H1 (cell line): Measurements from ENCODE around the gene MCFD2.

Experiments
- HDAC6 ChIP-seq: IDR thresholded peaks from one replicate; pipeline ENCODE4 v1.7.1; 2012; ENCODE audit warnings: low read depth, mild to moderate bottlenecking, inconsistent platforms, low read length, moderate library complexity
- JUN ChIP-seq: IDR thresholded peaks from 2 replicates; pipeline ENCODE4 v1.6.1; 2011; ENCODE audit warnings: low read depth, mild to moderate bottlenecking, improper control_type of control experiment, low read length
- MAFK ChIP-seq: IDR thresholded peaks from 2 replicates; pipeline ENCODE4 v1.6.1; 2012; ENCODE audit warnings: low read depth, mild to moderate bottlenecking, improper control_type of control experiment, low read length
- MAX ChIP-seq: IDR thresholded peaks from 2 replicates; pipeline ENCODE4 v1.6.1; 2012; ENCODE audit warnings: inconsistent platforms
- POLR2A ChIP-seq, 2 experiments: IDR thresholded peaks; 1 replicate in 1 of 2; 2 replicates in 1 of 2; pipeline ENCODE4 v1.6.1; 2011; ENCODE audit warnings: low read depth in 2 of 2, low read length in 2 of 2, mild to moderate bottlenecking in 2 of 2; ENCODE audit errors: control extremely low read depth in 1 of 2
- SIN3A ChIP-seq, 2 experiments: IDR thresholded peaks in 1 of 2; conservative IDR thresholded peaks in 1 of 2; 2 replicates each; pipeline ENCODE4 v1.6.1; 2011 to 2012; ENCODE audit warnings: low read length in 2 of 2, improper control_type of control experiment in 1 of 2, low read depth in 1 of 2, mild to moderate bottlenecking in 1 of 2
- SP1 ChIP-seq: IDR thresholded peaks from 2 replicates; pipeline ENCODE4 v1.6.1; 2011; ENCODE audit warnings: low read depth, low read length
- TEAD4 ChIP-seq: IDR thresholded peaks from 2 replicates; pipeline ENCODE4 v1.6.1; 2012; ENCODE audit warnings: low read depth, low read length, inconsistent platforms, mixed read lengths
- USF2 ChIP-seq: IDR thresholded peaks from 2 replicates; pipeline ENCODE4 v1.6.1; 2011; ENCODE audit warnings: low read length, improper control_type of control experiment
- YY1 ChIP-seq: IDR thresholded peaks from 2 replicates; pipeline ENCODE4 v1.6.1; 2011; ENCODE audit warnings: low read depth, mild to moderate bottlenecking, low read length
- TF ChIP-seq, protein P1 (sequence below), 3 experiments: IDR thresholded peaks; 1 replicate in 2 of 3; 2 replicates in 1 of 3; pipeline versions ENCODE4 v1.5.1 to v1.6.1; 2011; ENCODE audit warnings: low read length in 3 of 3, mild to moderate bottlenecking in 3 of 3, inconsistent platforms in 2 of 3, low read depth in 1 of 3, moderate library complexity in 1 of 3; ENCODE audit not compliant: insufficient read depth in 1 of 3; ENCODE audit errors: control extremely low read depth in 1 of 3

- TF ChIP-seq, protein P1, sequence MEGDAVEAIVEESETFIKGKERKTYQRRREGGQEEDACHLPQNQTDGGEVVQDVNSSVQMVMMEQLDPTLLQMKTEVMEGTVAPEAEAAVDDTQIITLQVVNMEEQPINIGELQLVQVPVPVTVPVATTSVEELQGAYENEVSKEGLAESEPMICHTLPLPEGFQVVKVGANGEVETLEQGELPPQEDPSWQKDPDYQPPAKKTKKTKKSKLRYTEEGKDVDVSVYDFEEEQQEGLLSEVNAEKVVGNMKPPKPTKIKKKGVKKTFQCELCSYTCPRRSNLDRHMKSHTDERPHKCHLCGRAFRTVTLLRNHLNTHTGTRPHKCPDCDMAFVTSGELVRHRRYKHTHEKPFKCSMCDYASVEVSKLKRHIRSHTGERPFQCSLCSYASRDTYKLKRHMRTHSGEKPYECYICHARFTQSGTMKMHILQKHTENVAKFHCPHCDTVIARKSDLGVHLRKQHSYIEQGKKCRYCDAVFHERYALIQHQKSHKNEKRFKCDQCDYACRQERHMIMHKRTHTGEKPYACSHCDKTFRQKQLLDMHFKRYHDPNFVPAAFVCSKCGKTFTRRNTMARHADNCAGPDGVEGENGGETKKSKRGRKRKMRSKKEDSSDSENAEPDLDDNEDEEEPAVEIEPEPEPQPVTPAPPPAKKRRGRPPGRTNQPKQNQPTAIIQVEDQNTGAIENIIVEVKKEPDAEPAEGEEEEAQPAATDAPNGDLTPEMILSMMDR (IDR thresholded peaks at IDR 0.05; ENCODE audit: control extremely low read depth in 1 of 3, insufficient read depth in 1 of 3, low read depth in 1 of 3, low read length in 3 of 3): no peak
- TF ChIP-seq MAFK: no peak
- no peak for TF ChIP-seq USF2
- TF ChIP-seq MAX: no peak
- no peak for TF ChIP-seq SIN3A (conservative IDR thresholded peaks at IDR 0.05 in 1 of 2, IDR thresholded peaks at IDR 0.05 in 1 of 2; ENCODE audit: low read depth in 1 of 2, low read length in 2 of 2)
- TF ChIP-seq TEAD4: no peak
- TF ChIP-seq HDAC6: no peak
- no peak for TF ChIP-seq JUN
- TF ChIP-seq POLR2A (IDR thresholded peaks at IDR 0.05; ENCODE audit: control extremely low read depth in 1 of 2, low read depth in 2 of 2, low read length in 2 of 2): no peak
- TF ChIP-seq YY1: no peak
- TF ChIP-seq SP1: no peak
Observed at GRCh38 chr2:46854260-46854659, 61.3 kb downstream of the MCFD2 start.
